AG04450 (cell line): ENCODE results near the gene PPIB. TPM values are rescaled to one million over a fixed set of nuclear protein-coding genes. Genes with fewer than 3 reads are reported as not detected.

Experiments
- CTCF ChIA-PET: fragments of 300-600, 350-600 bp; formaldehyde crosslinking; extraction: SDS; loops from one replicate; lab custom pipeline; 2022; ENCODE audit warnings: antibody characterized with exemption, inconsistent platforms; lab: Charles Lee
- POLR2A ChIA-PET: fragments of 350-600 bp; formaldehyde crosslinking; extraction: SDS; loops from one replicate; lab custom pipeline; 2021; ENCODE audit warnings: antibody characterized with exemption, inconsistent platforms; lab: Yijun Ruan, JAX
- DNase-seq: peaks from one replicate; pipeline ENCODE4 v3.0.0-alpha.2; 2011; ENCODE audit warnings: low read depth, low spot score
- H3K27ac ChIP-seq: one replicate; pipeline ENCODE4 v1.5.1; 2012; ENCODE audit warnings: low read depth, low read length, control low read depth
- H3K27me3 ChIP-seq: one replicate; pipeline ENCODE4 v1.6.0; 2012; ENCODE audit warnings: low read length; ENCODE audit not compliant: control insufficient read depth, insufficient read depth
- H3K4me3 ChIP-seq: 2 replicates; pipeline ENCODE4 v1.5.1; 2011; ENCODE audit warnings: mild to moderate bottlenecking, low read depth, low read length, control low read depth
- H3K9me3 ChIP-seq: 2 replicates; pipeline ENCODE4 v1.5.1; 2012; ENCODE audit warnings: low read length; ENCODE audit not compliant: control insufficient read depth, insufficient read depth
- polyA plus RNA-seq: library from polyadenylated mRNA; depleted of rRNA; stranded (reverse); fragments of >200 nt; gene quantifications from 2 replicates; pipeline ENCODE4 v1.2.3, GENCODE V29; 2011
- TF ChIP-seq, protein P1 (sequence below): IDR thresholded peaks from 2 replicates; pipeline ENCODE4 v1.5.1; 2011; ENCODE audit warnings: low read depth, low read length, control low read depth, inconsistent platforms

PPIB gene
- polyA plus RNA-seq, 1 experiment = 1,311 TPM

DNA sequence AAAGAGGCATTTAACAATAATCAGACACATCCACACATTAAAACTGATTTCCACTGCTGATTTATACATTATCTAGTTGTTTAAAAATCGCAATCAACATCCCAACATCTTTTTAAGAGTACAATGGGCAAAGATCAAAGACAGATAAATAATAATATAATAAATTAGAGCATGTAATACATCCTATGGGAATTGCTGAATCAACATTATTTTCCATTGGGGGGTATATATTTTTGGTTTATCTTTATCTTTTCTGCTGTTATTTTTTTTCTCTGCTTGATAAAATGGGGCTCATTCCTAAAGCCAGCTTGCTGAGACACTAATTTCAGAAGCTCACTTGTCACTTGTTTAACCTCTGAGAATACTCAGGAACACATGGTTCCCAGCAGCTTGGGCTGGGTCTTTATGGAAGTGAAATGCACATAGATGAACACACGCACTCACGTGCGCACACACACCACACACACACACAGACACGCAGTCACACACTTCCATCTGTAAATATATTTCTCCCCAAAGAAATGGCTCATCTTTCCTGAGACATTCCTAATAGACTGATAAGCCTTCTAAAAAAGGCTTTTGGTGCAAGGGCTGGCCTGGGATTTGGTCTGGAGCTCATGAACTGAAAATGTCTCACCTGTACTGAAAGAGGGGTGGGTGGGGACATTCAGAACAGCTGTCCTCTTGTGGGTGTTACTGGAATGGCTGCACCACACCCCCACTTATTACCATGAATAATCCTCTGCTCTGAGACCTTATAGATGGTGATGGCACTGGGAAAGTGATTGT is 3.5 kb upstream of the PPIB start:
- DNase-seq = no peak

DNA sequence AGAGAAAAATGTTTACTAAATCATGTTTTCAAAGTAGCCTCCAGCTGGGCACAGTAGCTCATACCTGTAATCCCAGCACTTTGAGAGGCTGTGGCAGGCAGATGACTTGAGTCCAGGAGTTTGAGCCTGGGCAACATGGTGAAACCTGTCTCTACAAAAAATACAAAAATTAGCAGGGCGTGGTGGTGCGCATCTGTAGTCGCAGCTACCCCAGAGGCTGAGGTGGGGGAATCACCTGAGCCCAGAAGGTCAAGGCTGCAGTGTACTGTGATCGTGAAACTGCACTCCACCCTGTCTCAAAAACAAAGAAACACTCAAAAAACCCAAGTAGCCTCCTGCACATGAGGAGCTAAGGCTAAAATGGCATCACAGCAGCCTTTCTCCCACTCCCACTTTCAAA is 1.6 kb upstream of the PPIB start:
- TF ChIP-seq, protein P1, sequence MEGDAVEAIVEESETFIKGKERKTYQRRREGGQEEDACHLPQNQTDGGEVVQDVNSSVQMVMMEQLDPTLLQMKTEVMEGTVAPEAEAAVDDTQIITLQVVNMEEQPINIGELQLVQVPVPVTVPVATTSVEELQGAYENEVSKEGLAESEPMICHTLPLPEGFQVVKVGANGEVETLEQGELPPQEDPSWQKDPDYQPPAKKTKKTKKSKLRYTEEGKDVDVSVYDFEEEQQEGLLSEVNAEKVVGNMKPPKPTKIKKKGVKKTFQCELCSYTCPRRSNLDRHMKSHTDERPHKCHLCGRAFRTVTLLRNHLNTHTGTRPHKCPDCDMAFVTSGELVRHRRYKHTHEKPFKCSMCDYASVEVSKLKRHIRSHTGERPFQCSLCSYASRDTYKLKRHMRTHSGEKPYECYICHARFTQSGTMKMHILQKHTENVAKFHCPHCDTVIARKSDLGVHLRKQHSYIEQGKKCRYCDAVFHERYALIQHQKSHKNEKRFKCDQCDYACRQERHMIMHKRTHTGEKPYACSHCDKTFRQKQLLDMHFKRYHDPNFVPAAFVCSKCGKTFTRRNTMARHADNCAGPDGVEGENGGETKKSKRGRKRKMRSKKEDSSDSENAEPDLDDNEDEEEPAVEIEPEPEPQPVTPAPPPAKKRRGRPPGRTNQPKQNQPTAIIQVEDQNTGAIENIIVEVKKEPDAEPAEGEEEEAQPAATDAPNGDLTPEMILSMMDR = no peak
- no peak overlapping the region for H3K27ac ChIP-seq
- no peaks in the 10 kb centered on the region for H3K27me3 ChIP-seq
- H3K9me3 ChIP-seq = no peaks in the 10 kb centered on the region
- DNase-seq = no peak
- ChIA-PET POLR2A (no interaction called here), CTCF (interaction anchor here (2.3 kb wide), 1 partner anchor 11 kb away, joined by 13 read pairs; no protein-coding TSS in a partner anchor)
- no peak overlapping the region for H3K4me3 ChIP-seq

More for the DNA sequence above, 3.5 kb upstream of the PPIB start:
- H3K9me3 ChIP-seq = no peaks in the 10 kb centered on the region
- POLR2A ChIA-PET = no interaction called here
- TF ChIP-seq, protein P1 = no peak
- no peak overlapping the region for H3K27ac ChIP-seq
- H3K27me3 ChIP-seq = no peaks in the 10 kb centered on the region
- CTCF ChIA-PET = interaction anchor here (0.9 kb wide), 1 partner anchor 13 kb away, joined by 3 read pairs; no protein-coding TSS in a partner anchor
- no peak overlapping the region for H3K4me3 ChIP-seq

DNA sequence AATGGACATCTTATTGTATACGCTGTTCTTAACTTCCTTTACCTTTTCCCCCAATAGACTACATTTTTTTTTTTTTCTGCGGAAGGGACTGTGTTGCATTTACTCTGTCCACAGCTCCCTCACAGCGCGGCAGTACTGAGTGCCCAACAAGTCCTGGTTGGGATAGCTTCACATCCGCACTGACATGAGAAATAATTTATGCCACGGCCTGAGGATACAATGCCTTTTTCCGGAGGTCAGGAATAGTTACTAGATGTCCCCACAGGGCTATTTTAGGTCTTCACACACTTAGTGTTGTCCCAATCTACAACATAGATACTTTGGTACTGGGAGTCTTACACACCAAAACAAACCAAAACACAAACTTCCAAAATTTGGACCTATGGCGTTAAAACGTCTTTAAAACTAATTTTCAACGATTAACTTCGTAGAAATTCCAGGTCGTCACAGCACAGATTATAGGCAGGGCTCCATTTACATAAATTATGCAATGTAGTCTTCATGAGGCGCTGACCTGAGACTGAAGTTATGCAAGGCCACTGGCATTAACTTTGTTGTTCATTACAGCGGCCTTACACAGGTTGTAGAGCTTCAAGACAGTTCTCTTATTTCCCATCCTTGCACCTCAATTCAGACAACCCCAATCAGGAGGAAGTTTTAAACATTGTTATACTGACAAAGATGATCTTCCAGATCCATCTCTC is 989 bp upstream of the PPIB start:
- peak overlapping the region; percentile 60 for H3K4me3 ChIP-seq
- ChIA-PET POLR2A (interaction anchor here (0.6 to 2.0 kb wide), 6 partner anchors 10 to 659 kb away, joined by 3 to 19 read pairs (median 3); no protein-coding TSS in a partner anchor), CTCF (interaction anchor here (1.0 to 2.3 kb wide), 2 partner anchors 10 to 13 kb away, joined by 3 to 13 read pairs; no protein-coding TSS in a partner anchor)
- DNase-seq = no peak
- H3K27me3 ChIP-seq = no peaks in the 10 kb centered on the region
- H3K27ac ChIP-seq = peak overlapping the region; percentile 42
- H3K9me3 ChIP-seq = no peaks in the 10 kb centered on the region
- TF ChIP-seq, protein P1 = no peak

DNA sequence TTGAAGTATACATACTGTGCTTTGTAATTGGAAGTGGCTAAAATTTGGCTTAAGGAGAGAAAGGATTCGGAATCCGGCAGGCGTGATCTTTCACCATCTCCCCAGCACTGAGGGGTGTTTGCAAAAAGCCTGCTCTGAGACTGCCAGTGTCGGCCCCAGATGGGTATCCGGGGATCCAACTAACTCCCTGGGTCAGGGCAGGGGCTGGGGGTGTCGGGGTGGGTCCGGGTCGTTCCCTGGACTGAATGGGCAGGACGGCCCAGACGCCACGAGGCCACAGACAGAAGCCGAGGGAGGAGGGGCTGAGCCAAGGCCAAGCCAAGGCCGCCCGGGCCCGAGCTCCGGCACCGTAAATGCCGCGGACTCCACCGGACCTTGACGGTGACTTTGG is 349 bp downstream of the PPIB start:
- Histone ChIP-seq H3K27me3 (no peaks in the 10 kb centered on the region), H3K9me3 (no peaks in the 10 kb centered on the region), H3K4me3 (peak overlapping the region; percentile 96), H3K27ac (peak overlapping the region; percentile 81)
- ChIA-PET POLR2A (interaction anchor here (0.5 to 2.0 kb wide), 7 partner anchors 9 to 499 kb away, joined by 3 to 19 read pairs (median 3); partner anchors contain the start of gene TRIP4), CTCF (interaction anchor here (1.5 kb wide), 1 partner anchor 9 kb away, joined by 9 read pairs; no protein-coding TSS in a partner anchor)
- DNase-seq = no peak
- TF ChIP-seq, protein P1 = no peak
